Measurements from ENCODE around the gene FRMD8.
"Not testable (repeated sequence)": the region's sequence is repeated elsewhere in the genome, so short reads cannot be mapped to it uniquely, and the experiment has no call there.

FRMD8 gene

GRCh38 chr11:65412271-65413076 is 26.0 kb downstream of the FRMD8 start:
- no peak for DNase-seq

GRCh38 chr11:65413077-65413664 is 26.7 kb downstream of the FRMD8 start:
- DNase-seq, result not testable (repeated sequence)

GRCh38 chr11:65414776-65415498 is 28.5 kb downstream of the FRMD8 start:
- DNase-seq, result no peak

- DNase-seq, result no peak
These were observed 29.3 kb downstream of the FRMD8 start for GRCh38 chr11:65415499-65416340.

- DNase-seq, result peak; percentile 84
These were observed 29.9 kb downstream of the FRMD8 start for GRCh38 chr11:65416341-65416824.

GRCh38 chr11:65416841-65417701 is 30.6 kb downstream of the FRMD8 start:
- DNase-seq, result no peak

GRCh38 chr11:65417702-65418430 is 31.4 kb downstream of the FRMD8 start:
- DNase-seq, result peak; percentile 53

GRCh38 chr11:65418431-65418680 is 31.9 kb downstream of the FRMD8 start:
- peak; percentile 43 for DNase-seq

GRCh38 chr11:65418681-65419459 is 32.4 kb downstream of the FRMD8 start:
- DNase-seq, result peak; percentile 87

- DNase-seq, result no peak
These were observed 33.0 kb downstream of the FRMD8 start for GRCh38 chr11:65419460-65419771.

- DNase-seq, result peak; percentile 53
These were observed 33.5 kb downstream of the FRMD8 start for GRCh38 chr11:65419772-65420481.

- DNase-seq, result no peak
These were observed 34.1 kb downstream of the FRMD8 start for GRCh38 chr11:65420506-65420905.

GRCh38 chr11:65420979-65421793 is 34.7 kb downstream of the FRMD8 start:
- peak; percentile 61 for DNase-seq

GRCh38 chr11:65421794-65422632 is 35.6 kb downstream of the FRMD8 start:
- peak; percentile 93 for DNase-seq

GRCh38 chr11:65422633-65423515 is 36.4 kb downstream of the FRMD8 start, which contains the start of gene NEAT1:
NEAT1 (plus strand) TSS chr11:65422798.
- DNase-seq, result peak; percentile 94

GRCh38 chr11:65423516-65424204 is 37.2 kb downstream of the FRMD8 start:
- no peak for DNase-seq
